GM23338 (cell line): ENCODE data around the gene COQ6. TPM values are rescaled to one million over a fixed set of nuclear protein-coding genes. Genes with fewer than 3 reads are reported as not detected.

Experiments used
- ATAC-seq: fragments of 200-7000 bp; cut with Tn5 transposase; 3 replicates; pipeline ENCODE4 v1.9.1; 2020
- DNase-seq: peaks from one replicate; pipeline ENCODE4 v3.0.0-alpha.2; 2015; ENCODE audit warnings: low spot score
- H2AFZ ChIP-seq: fragments of 200-600 bp; sonication (generic); 2 replicates; pipeline ENCODE4 v1.8.0; 2016; ENCODE audit warnings: antibody characterized with exemption, mild to moderate bottlenecking, moderate library complexity
- H3F3A ChIP-seq: fragments of 200-600 bp; sonication (generic); replicated peaks from 2 replicates; pipeline ENCODE4 v1.8.0; 2017; ENCODE audit warnings: antibody characterized with exemption, mixed run types, low read depth
- H3K27ac ChIP-seq: fragments of 200-600 bp; sonication (generic); 2 replicates; pipeline ENCODE4 v1.6.1; 2016; ENCODE audit warnings: low read depth
- H3K27me3 ChIP-seq: fragments of 200-600 bp; sonication (generic); 2 replicates; pipeline ENCODE4 v1.8.0; 2016; ENCODE audit warnings: mild to moderate bottlenecking, mixed run types, moderate library complexity; ENCODE audit not compliant: insufficient read depth
- H3K36me3 ChIP-seq: fragments of 200-600 bp; sonication (generic); 2 replicates; pipeline ENCODE4 v1.8.0; 2016; ENCODE audit warnings: mild to moderate bottlenecking; ENCODE audit not compliant: insufficient read depth
- H3K4me1 ChIP-seq: fragments of 200-600 bp; sonication (generic); 2 replicates; pipeline ENCODE4 v1.8.0; 2016; ENCODE audit warnings: mild to moderate bottlenecking, moderate library complexity; ENCODE audit not compliant: insufficient read depth
- H3K4me2 ChIP-seq: fragments of 200-600 bp; sonication (generic); 2 replicates; pipeline ENCODE4 v1.7.1; 2017; ENCODE audit warnings: mixed run types
- H3K4me3 ChIP-seq: fragments of 200-600 bp; sonication (generic); 2 replicates; pipeline ENCODE4 v1.6.1; 2016; ENCODE audit warnings: mixed run types
- H3K79me2 ChIP-seq: fragments of 200-600 bp; sonication (generic); replicated peaks from 2 replicates; pipeline ENCODE4 v1.8.0; 2017; ENCODE audit warnings: mild to moderate bottlenecking; ENCODE audit not compliant: insufficient read depth
- H3K9me2 ChIP-seq: fragments of 200-600 bp; sonication (generic); 2 replicates; pipeline ENCODE4 v1.8.0; 2017; ENCODE audit not compliant: insufficient read depth
- H4K20me1 ChIP-seq: fragments of 200-600 bp; sonication (generic); replicated peaks from 2 replicates; pipeline ENCODE4 v1.8.0; 2017; ENCODE audit warnings: mild to moderate bottlenecking; ENCODE audit not compliant: insufficient read depth
- H3K27ac Mint-ChIP-seq: 2 replicates; pipeline ENCODE4 v1.8.0; 2020; ENCODE audit warnings: inconsistent platforms, mild to moderate bottlenecking, moderate library complexity, mixed read lengths
- H3K27me3 Mint-ChIP-seq: 3 replicates; pipeline ENCODE4 v1.8.0; 2022; ENCODE audit warnings: low read depth, mild to moderate bottlenecking, moderate library complexity, mixed read lengths, inconsistent platforms; ENCODE audit not compliant: insufficient read depth, poor library complexity
- H3K36me3 Mint-ChIP-seq: 3 replicates; pipeline ENCODE4 v1.8.0; 2021; ENCODE audit warnings: low read depth, mild to moderate bottlenecking, inconsistent platforms, moderate library complexity, mixed read lengths
- H3K4me1 Mint-ChIP-seq: 3 replicates; pipeline ENCODE4 v1.8.0; 2020; ENCODE audit warnings: mild to moderate bottlenecking, inconsistent platforms, mixed read lengths
- H3K4me3 Mint-ChIP-seq: 3 replicates; pipeline ENCODE4 v1.8.0; 2021; ENCODE audit warnings: moderate library complexity, mild to moderate bottlenecking, inconsistent platforms, mixed read lengths
- H3K9me3 Mint-ChIP-seq: 3 replicates; pipeline ENCODE4 v1.8.0; 2020; ENCODE audit warnings: moderate library complexity, mild to moderate bottlenecking, inconsistent platforms, mixed read lengths
- CREB1 ChIP-seq: fragments of 250-450 bp; sonication (Bioruptor Pico); IDR thresholded peaks from 2 replicates; pipeline ENCODE4 v1.5.0; 2020; ENCODE audit warnings: low read depth, mild to moderate bottlenecking, moderate library complexity
- JUNB ChIP-seq: IDR thresholded peaks from one replicate; pipeline ENCODE4 v1.6.1; 2016; ENCODE audit warnings: antibody characterized with exemption; ENCODE audit not compliant: unreplicated experiment
- NANOG ChIP-seq: IDR thresholded peaks from 2 replicates; pipeline ENCODE4 v1.6.1; 2016; ENCODE audit warnings: antibody characterized with exemption, borderline replicate concordance
- POLR2AphosphoS5 ChIP-seq: IDR thresholded peaks from 2 replicates; pipeline ENCODE4 v1.6.1; 2016; ENCODE audit warnings: antibody characterized with exemption, low read depth
- STAT1 ChIP-seq: IDR thresholded peaks from one replicate; pipeline ENCODE4 v1.6.1; 2016; ENCODE audit warnings: antibody characterized with exemption; ENCODE audit not compliant: unreplicated experiment
- ZNF462 ChIP-seq: fragments of 250-450 bp; sonication (Bioruptor Pico); IDR thresholded peaks from 2 replicates; pipeline ENCODE4 v1.5.0; 2020; ENCODE audit warnings: mild to moderate bottlenecking, moderate library complexity
- polyA plus RNA-seq: library from polyadenylated mRNA; unstranded; fragments of >200 nt; fragmentation: Nextera tagmentation; extraction: Ambion mirVana; gene quantifications from 2 replicates; pipeline ENCODE4 v1.2.1, GENCODE V29; 2016
- total RNA-seq: library from RNA; depleted of rRNA; stranded (reverse); fragments of >200 nt; shearing (Covaris generic); gene quantifications from 2 replicates; pipeline ENCODE4 v1.2.3, GENCODE V29; 2014
- TF ChIP-seq, protein P1 (sequence below): IDR thresholded peaks from one replicate; pipeline ENCODE4 v1.6.1; 2018; ENCODE audit warnings: antibody characterized with exemption; ENCODE audit not compliant: unreplicated experiment
- TF ChIP-seq, protein P2 (sequence below), 2 experiments: fragments of 200-600 bp in 1 of 2; sonication (generic) in 1 of 2; conservative IDR thresholded peaks; 2 replicates each; pipeline versions ENCODE4 v1.5.1 to v1.6.1; 2016 to 2017; ENCODE audit warnings: antibody characterized with exemption in 2 of 2, low read depth in 2 of 2, mild to moderate bottlenecking in 2 of 2, moderate library complexity in 1 of 2

COQ6 gene
- total and polyA plus RNA-seq, 2 experiments from 2014 or later = 6.8 to 13.8 TPM

GRCh38 chr14:73937012-73937411, 13.1 kb upstream of the COQ6 start (continued):
- TF ChIP-seq, protein P1, sequence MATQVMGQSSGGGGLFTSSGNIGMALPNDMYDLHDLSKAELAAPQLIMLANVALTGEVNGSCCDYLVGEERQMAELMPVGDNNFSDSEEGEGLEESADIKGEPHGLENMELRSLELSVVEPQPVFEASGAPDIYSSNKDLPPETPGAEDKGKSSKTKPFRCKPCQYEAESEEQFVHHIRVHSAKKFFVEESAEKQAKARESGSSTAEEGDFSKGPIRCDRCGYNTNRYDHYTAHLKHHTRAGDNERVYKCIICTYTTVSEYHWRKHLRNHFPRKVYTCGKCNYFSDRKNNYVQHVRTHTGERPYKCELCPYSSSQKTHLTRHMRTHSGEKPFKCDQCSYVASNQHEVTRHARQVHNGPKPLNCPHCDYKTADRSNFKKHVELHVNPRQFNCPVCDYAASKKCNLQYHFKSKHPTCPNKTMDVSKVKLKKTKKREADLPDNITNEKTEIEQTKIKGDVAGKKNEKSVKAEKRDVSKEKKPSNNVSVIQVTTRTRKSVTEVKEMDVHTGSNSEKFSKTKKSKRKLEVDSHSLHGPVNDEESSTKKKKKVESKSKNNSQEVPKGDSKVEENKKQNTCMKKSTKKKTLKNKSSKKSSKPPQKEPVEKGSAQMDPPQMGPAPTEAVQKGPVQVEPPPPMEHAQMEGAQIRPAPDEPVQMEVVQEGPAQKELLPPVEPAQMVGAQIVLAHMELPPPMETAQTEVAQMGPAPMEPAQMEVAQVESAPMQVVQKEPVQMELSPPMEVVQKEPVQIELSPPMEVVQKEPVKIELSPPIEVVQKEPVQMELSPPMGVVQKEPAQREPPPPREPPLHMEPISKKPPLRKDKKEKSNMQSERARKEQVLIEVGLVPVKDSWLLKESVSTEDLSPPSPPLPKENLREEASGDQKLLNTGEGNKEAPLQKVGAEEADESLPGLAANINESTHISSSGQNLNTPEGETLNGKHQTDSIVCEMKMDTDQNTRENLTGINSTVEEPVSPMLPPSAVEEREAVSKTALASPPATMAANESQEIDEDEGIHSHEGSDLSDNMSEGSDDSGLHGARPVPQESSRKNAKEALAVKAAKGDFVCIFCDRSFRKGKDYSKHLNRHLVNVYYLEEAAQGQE = no peak
- no peak for TF ChIP-seq STAT1
- TF ChIP-seq CREB1 = no peak

GRCh38 chr14:73942180-73942579, 7.9 kb upstream of the COQ6 start:
- Histone ChIP-seq H3K9me2 (no peaks in the 10 kb centered on the region), H3F3A (no peaks in the 10 kb centered on the region), H2AFZ (no peak overlapping the region), H3K79me2 (no peaks in the 10 kb centered on the region), H3K27me3 (no peaks in the 10 kb centered on the region), H3K4me3 (no peak overlapping the region), H4K20me1 (no peaks in the 10 kb centered on the region), H3K4me2 (no peak overlapping the region), H3K36me3 (no peaks in the 10 kb centered on the region), H3K27ac (no peak overlapping the region), H3K4me1 (no peaks in the 10 kb centered on the region)
- no peak overlapping the region for H3K4me3 Mint-ChIP-seq
- H3K27ac Mint-ChIP-seq = no peak overlapping the region
- no peaks in the 10 kb centered on the region for H3K36me3 Mint-ChIP-seq
- DNase-seq (no peak), ATAC-seq (peak; percentile 61)
- TF ChIP-seq, protein P2, sequence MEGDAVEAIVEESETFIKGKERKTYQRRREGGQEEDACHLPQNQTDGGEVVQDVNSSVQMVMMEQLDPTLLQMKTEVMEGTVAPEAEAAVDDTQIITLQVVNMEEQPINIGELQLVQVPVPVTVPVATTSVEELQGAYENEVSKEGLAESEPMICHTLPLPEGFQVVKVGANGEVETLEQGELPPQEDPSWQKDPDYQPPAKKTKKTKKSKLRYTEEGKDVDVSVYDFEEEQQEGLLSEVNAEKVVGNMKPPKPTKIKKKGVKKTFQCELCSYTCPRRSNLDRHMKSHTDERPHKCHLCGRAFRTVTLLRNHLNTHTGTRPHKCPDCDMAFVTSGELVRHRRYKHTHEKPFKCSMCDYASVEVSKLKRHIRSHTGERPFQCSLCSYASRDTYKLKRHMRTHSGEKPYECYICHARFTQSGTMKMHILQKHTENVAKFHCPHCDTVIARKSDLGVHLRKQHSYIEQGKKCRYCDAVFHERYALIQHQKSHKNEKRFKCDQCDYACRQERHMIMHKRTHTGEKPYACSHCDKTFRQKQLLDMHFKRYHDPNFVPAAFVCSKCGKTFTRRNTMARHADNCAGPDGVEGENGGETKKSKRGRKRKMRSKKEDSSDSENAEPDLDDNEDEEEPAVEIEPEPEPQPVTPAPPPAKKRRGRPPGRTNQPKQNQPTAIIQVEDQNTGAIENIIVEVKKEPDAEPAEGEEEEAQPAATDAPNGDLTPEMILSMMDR (conservative IDR thresholded peaks at IDR 0.05; ENCODE audit: low read depth in 2 of 2) = no peak
- TF ChIP-seq NANOG = no peak
- no peak for TF ChIP-seq ZNF462 (CRISPR knock-in tag)
- no peak for TF ChIP-seq POLR2AphosphoS5
- TF ChIP-seq JUNB = no peak
- no peaks in the 10 kb centered on the region for H3K27me3 Mint-ChIP-seq
- H3K4me1 Mint-ChIP-seq = no peaks in the 10 kb centered on the region
- no peaks in the 10 kb centered on the region for H3K9me3 Mint-ChIP-seq
